ENCODE measurements around the gene KPNA4.

The KPNA4 gene

DNA sequence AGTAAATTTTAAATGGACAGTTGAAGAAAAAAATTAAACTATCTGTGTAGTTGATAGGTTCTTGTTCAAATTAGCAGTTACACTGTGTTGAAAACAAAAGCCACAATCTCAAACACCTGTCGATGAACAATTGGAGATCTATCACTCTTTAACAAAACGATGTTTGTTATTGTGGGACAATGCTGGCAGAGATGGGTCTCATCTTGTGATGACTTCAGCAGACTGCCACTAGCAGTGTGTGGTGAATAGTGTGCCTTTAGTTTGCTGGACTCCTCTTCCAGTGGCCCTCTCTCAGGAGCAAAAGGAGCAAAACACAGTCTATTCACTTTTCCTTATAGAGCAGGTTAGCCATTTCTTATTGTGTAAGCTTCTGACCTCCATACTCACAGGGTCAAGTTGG, 101.0 kb downstream of the KPNA4 start:
- no peak overlapping the region for H3K4me3 ChIP-seq (ENCODE audit: low read length)
- no peak overlapping the region for H3K27ac ChIP-seq (ENCODE audit: low read depth, low read length)
- H3K9me2 ChIP-seq (replicated peaks; ENCODE audit: control insufficient read depth, low read length), result no peaks in the 10 kb centered on the region
- no peaks in the 10 kb centered on the region for H4K20me1 ChIP-seq (ENCODE audit: control insufficient read depth, insufficient read depth, low read depth, low read length)
- no peaks in the 10 kb centered on the region for H3K36me3 ChIP-seq (ENCODE audit: control insufficient read depth, low read length)
- H3F3A ChIP-seq (ENCODE audit: control insufficient read depth, insufficient read depth), result no peaks in the 10 kb centered on the region
- TF ChIP-seq CTCF (IDR thresholded peaks at IDR 0.05; ENCODE audit: low read depth, low read length, poor library complexity, severe bottlenecking), result no peak
- no peak for TF ChIP-seq EZH2phosphoT487 (IDR thresholded peaks at IDR 0.05; ENCODE audit: borderline replicate concordance, low read length)
- no peak overlapping the region for H3K4me2 ChIP-seq (ENCODE audit: low read length)
- no peaks in the 10 kb centered on the region; the same call in 1 of the 2 replicates for H3K9me3 ChIP-seq (ENCODE audit: control insufficient read depth, insufficient read depth, low read length)
- no peaks in the 10 kb centered on the region for H3K4me1 ChIP-seq (ENCODE audit: control insufficient read depth, low read length)
- no peaks in the 10 kb centered on the region for H3K27me3 ChIP-seq (ENCODE audit: control insufficient read depth, low read length)
- no peaks in the 10 kb centered on the region for H3K79me2 ChIP-seq (ENCODE audit: control insufficient read depth, low read length)

GRCh38 chr3:160460033-160460432, 105.3 kb downstream of the KPNA4 start:
- Histone ChIP-seq H3K27me3 (ENCODE audit: control insufficient read depth, low read length) (no peaks in the 10 kb centered on the region), H3K79me2 (ENCODE audit: control insufficient read depth, low read length) (no peaks in the 10 kb centered on the region), H3K27ac (ENCODE audit: low read depth, low read length) (no peak overlapping the region), H3K4me2 (ENCODE audit: low read length) (no peak overlapping the region), H3K9me3 (ENCODE audit: control insufficient read depth, insufficient read depth, low read length) (no peaks in the 10 kb centered on the region), H3K36me3 (ENCODE audit: control insufficient read depth, low read length) (no peaks in the 10 kb centered on the region), H3K4me1 (ENCODE audit: control insufficient read depth, low read length) (peaks cover 4% of the 10 kb centered on the region), H3F3A (ENCODE audit: control insufficient read depth, insufficient read depth) (no peaks in the 10 kb centered on the region), H3K9me2 (replicated peaks; ENCODE audit: control insufficient read depth, low read length) (no peaks in the 10 kb centered on the region), H4K20me1 (ENCODE audit: control insufficient read depth, insufficient read depth, low read depth, low read length) (no peaks in the 10 kb centered on the region), H3K4me3 (ENCODE audit: low read length) (no peak overlapping the region)
- TF ChIP-seq CTCF (IDR thresholded peaks at IDR 0.05; ENCODE audit: low read depth, low read length, poor library complexity, severe bottlenecking) (no peak), EZH2phosphoT487 (IDR thresholded peaks at IDR 0.05; ENCODE audit: borderline replicate concordance, low read length) (no peak)

DNA sequence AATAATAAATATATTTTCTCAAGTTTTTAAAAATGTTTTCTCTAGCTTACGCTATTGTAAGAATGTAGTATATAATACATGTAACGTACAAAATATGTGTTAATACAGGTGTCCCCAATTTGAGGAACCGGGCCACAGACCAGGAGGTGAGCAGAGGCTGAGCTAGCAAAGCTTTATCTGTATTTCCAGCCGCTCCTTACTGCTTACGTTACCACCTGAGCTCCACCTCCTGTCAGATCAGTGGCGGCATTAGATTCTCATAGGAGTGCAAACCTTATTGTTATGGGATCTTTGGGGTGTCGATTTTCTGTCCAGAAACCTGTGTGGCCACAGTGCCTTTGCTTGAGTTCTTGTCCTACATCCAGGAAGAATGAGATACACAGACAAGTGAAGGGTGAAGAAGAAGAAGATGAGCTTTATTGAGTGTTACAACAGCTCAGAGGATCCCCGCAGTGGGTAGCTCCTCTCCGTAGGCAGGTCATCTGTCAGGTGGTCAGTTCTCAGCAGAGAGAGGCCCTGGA, 105.9 kb downstream of the KPNA4 start:
- Histone ChIP-seq H3K4me1 (ENCODE audit: control insufficient read depth, low read length) (peaks cover 9% of the 10 kb centered on the region), H3K27me3 (ENCODE audit: control insufficient read depth, low read length) (no peaks in the 10 kb centered on the region), H3K4me2 (ENCODE audit: low read length) (no peak overlapping the region), H3K79me2 (ENCODE audit: control insufficient read depth, low read length) (no peaks in the 10 kb centered on the region), H3K27ac (ENCODE audit: low read depth, low read length) (no peak overlapping the region), H3K9me2 (replicated peaks; ENCODE audit: control insufficient read depth, low read length) (no peaks in the 10 kb centered on the region), H3K4me3 (ENCODE audit: low read length) (no peak overlapping the region), H3K9me3 (ENCODE audit: control insufficient read depth, insufficient read depth, low read length) (no peaks in the 10 kb centered on the region), H3K36me3 (ENCODE audit: control insufficient read depth, low read length) (no peaks in the 10 kb centered on the region), H3F3A (ENCODE audit: control insufficient read depth, insufficient read depth) (no peaks in the 10 kb centered on the region), H4K20me1 (ENCODE audit: control insufficient read depth, insufficient read depth, low read depth, low read length) (no peaks in the 10 kb centered on the region)
- TF ChIP-seq CTCF (IDR thresholded peaks at IDR 0.05; ENCODE audit: low read depth, low read length, poor library complexity, severe bottlenecking) (no peak), EZH2phosphoT487 (IDR thresholded peaks at IDR 0.05; ENCODE audit: borderline replicate concordance, low read length) (no peak)
